ENCODE measurements around the gene NFIA.

Gene NFIA

DNA sequence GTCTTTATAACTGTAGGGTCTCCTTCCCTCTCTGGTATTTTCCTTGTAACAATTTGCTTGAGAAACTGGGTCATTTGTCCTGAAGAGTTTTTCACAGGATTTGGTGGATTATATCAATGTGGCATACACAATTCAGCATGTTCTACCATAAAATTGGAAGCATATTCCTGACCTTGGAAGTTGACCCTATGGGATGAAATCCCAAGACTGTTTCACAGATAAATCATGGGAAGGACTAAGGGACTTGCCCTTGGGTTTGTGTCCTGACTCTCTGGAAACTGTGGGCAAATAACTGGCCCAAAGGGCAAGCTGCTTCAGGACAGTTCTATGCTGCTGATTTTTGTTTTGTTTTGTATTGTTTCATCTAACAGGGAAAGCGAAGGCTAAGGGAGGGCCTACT, 387.0 kb downstream of the NFIA start:
- TF ChIP-seq CEBPB (IDR thresholded peaks at IDR 0.05): no peak
- TF ChIP-seq, protein P1, sequence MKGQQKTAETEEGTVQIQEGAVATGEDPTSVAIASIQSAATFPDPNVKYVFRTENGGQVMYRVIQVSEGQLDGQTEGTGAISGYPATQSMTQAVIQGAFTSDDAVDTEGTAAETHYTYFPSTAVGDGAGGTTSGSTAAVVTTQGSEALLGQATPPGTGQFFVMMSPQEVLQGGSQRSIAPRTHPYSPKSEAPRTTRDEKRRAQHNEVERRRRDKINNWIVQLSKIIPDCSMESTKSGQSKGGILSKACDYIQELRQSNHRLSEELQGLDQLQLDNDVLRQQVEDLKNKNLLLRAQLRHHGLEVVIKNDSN (IDR thresholded peaks at IDR 0.05): no peak
- TF ChIP-seq TCF12 (IDR thresholded peaks at IDR 0.05; ENCODE audit: low read depth): no peak
- TF ChIP-seq, protein P2, sequence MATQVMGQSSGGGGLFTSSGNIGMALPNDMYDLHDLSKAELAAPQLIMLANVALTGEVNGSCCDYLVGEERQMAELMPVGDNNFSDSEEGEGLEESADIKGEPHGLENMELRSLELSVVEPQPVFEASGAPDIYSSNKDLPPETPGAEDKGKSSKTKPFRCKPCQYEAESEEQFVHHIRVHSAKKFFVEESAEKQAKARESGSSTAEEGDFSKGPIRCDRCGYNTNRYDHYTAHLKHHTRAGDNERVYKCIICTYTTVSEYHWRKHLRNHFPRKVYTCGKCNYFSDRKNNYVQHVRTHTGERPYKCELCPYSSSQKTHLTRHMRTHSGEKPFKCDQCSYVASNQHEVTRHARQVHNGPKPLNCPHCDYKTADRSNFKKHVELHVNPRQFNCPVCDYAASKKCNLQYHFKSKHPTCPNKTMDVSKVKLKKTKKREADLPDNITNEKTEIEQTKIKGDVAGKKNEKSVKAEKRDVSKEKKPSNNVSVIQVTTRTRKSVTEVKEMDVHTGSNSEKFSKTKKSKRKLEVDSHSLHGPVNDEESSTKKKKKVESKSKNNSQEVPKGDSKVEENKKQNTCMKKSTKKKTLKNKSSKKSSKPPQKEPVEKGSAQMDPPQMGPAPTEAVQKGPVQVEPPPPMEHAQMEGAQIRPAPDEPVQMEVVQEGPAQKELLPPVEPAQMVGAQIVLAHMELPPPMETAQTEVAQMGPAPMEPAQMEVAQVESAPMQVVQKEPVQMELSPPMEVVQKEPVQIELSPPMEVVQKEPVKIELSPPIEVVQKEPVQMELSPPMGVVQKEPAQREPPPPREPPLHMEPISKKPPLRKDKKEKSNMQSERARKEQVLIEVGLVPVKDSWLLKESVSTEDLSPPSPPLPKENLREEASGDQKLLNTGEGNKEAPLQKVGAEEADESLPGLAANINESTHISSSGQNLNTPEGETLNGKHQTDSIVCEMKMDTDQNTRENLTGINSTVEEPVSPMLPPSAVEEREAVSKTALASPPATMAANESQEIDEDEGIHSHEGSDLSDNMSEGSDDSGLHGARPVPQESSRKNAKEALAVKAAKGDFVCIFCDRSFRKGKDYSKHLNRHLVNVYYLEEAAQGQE (IDR thresholded peaks at IDR 0.05; ENCODE audit: low read depth): no peak
- no peak for TF ChIP-seq FOXM1 (IDR thresholded peaks at IDR 0.05; ENCODE audit: borderline replicate concordance, low read depth)
- no peak for TF ChIP-seq TEAD4 (IDR thresholded peaks at IDR 0.05)

DNA sequence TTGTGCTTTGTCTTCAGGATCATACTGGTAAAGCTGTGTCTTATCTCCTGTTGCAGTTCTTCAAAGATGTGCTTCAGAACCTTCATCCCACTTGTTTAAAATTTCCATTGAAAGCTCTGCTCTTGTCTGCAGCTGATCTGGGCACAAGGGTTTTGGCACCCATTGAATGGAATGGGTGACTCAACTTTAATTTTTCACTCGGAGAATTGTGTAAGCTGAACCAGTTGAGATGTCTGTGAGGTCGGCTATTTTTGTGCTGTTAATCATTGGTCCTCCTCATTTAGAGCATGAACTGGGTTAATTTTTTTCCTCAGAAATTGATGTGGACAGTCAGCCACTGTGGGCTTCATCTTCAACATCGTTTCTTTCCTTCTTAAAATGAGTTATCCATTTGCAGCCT, 390.5 kb downstream of the NFIA start:
- TF ChIP-seq TAF1 (IDR thresholded peaks at IDR 0.05; ENCODE audit: low read depth) (no peak), TEAD4 (IDR thresholded peaks at IDR 0.05) (no peak)
- TF ChIP-seq, protein P1 (IDR thresholded peaks at IDR 0.05): no peak

DNA sequence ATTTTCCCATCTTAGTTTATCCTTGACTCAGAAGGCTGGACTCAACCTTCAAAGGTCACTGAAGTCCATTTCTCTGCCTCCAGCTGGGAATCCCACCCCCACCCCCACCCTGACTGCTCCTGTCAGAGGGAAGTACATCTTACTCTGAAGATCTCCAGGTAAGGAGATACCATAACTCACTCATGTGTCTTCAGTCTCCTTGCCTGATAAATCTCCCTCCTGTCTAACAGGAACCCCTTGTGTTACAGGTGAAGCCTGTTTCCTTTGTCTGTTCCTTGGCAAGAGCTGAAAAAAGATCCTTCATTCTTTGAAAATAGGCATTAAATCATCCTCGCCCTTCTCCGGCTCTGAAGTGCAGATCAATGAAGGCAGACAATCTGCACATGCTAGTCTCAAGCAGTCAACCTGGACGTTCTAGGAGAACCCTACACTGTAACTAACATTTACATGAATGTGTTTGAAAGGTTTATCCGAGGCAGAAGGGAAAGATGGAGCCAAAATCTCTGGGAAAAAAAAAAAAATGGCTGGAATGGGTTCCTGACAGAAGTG, 392.0 kb downstream of the NFIA start:
- TF ChIP-seq, protein P1 (IDR thresholded peaks at IDR 0.05): no peak
- no peak for TF ChIP-seq CEBPB (IDR thresholded peaks at IDR 0.05)
- no peak for TF ChIP-seq TCF12 (IDR thresholded peaks at IDR 0.05; ENCODE audit: low read depth)
- TF ChIP-seq ZBTB7A (IDR thresholded peaks at IDR 0.05; ENCODE audit: low read depth): no peak
- TF ChIP-seq EGR1 (IDR thresholded peaks at IDR 0.05): no peak
- no peak for TF ChIP-seq TAF1 (IDR thresholded peaks at IDR 0.05; ENCODE audit: low read depth)
- TF ChIP-seq RAD21 (IDR thresholded peaks at IDR 0.05; ENCODE audit: low read depth): no peak
- TF ChIP-seq TEAD4 (IDR thresholded peaks at IDR 0.05): no peak
- no peak for TF ChIP-seq EP300 (IDR thresholded peaks at IDR 0.05; ENCODE audit: borderline replicate concordance)
- TF ChIP-seq NFIC (IDR thresholded peaks at IDR 0.05): no peak
- TF ChIP-seq FOXM1 (IDR thresholded peaks at IDR 0.05; ENCODE audit: borderline replicate concordance, low read depth): no peak
- no peak for TF ChIP-seq YY1 (IDR thresholded peaks at IDR 0.05; ENCODE audit: low read depth)
- TF ChIP-seq, protein P2 (IDR thresholded peaks at IDR 0.05; ENCODE audit: low read depth): no peak
- TF ChIP-seq CREB1 (IDR thresholded peaks at IDR 0.05; ENCODE audit: low read depth): no peak
- TF ChIP-seq, protein P3, sequence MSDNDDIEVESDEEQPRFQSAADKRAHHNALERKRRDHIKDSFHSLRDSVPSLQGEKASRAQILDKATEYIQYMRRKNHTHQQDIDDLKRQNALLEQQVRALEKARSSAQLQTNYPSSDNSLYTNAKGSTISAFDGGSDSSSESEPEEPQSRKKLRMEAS (IDR thresholded peaks at IDR 0.05): no peak

DNA sequence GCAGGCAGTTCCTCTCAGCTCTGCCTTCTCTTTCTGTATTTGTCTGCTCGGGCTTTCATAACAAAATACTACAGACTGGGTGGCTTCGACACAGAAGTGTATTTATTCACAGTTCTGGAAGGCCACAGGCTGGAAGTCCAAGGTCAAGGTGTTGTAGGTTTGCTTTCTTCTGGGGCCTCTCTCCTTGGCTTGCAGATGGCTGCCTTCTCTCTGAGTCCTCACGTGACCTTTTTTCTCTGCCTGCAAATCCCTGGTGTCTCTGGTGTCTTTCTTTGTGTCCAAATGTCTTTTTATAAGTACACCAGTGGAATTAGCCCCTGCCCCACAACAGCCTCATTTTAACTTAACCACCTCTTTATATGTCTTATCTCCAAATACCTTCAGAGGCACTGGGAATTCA, 392.6 kb downstream of the NFIA start:
- TF ChIP-seq ZBTB7A (IDR thresholded peaks at IDR 0.05; ENCODE audit: low read depth) (no peak), FOXM1 (IDR thresholded peaks at IDR 0.05; ENCODE audit: borderline replicate concordance, low read depth) (no peak), EGR1 (IDR thresholded peaks at IDR 0.05) (no peak), TAF1 (IDR thresholded peaks at IDR 0.05; ENCODE audit: low read depth) (no peak), CEBPB (IDR thresholded peaks at IDR 0.05) (no peak), CREB1 (IDR thresholded peaks at IDR 0.05; ENCODE audit: low read depth) (no peak), RAD21 (IDR thresholded peaks at IDR 0.05; ENCODE audit: low read depth) (no peak)
- TF ChIP-seq, protein P1 (IDR thresholded peaks at IDR 0.05): no peak

DNA sequence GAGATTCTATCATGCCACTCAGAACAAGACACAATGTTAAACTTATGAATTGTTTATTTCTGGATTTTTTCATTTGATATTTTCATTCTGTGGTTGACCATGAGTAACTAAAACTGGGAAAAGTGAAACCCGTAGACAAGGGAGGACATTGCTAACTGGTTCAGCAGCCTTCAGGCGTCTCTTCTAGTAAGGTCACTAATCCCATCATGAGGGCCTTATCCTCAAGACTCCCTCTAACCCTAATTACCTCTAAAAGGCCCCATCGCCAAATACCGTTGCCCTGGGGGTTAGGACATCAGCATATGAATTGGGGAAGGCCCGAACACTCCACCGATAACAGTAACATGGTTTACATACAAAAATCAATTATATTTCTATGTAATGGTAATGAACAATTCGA, 394.9 kb downstream of the NFIA start:
- TF ChIP-seq EP300 (IDR thresholded peaks at IDR 0.05; ENCODE audit: borderline replicate concordance) (no peak), TEAD4 (IDR thresholded peaks at IDR 0.05) (no peak), FOXM1 (IDR thresholded peaks at IDR 0.05; ENCODE audit: borderline replicate concordance, low read depth) (no peak), TAF1 (IDR thresholded peaks at IDR 0.05; ENCODE audit: low read depth) (no peak), CEBPB (IDR thresholded peaks at IDR 0.05) (no peak), CREB1 (IDR thresholded peaks at IDR 0.05; ENCODE audit: low read depth) (no peak), TCF12 (IDR thresholded peaks at IDR 0.05; ENCODE audit: low read depth) (no peak)
- TF ChIP-seq, protein P1 (IDR thresholded peaks at IDR 0.05): no peak
- TF ChIP-seq, protein P2 (IDR thresholded peaks at IDR 0.05; ENCODE audit: low read depth): no peak

Data from Ishikawa (cell line).